ENCODE results near the gene FAM241B.

Gene FAM241B, protein sequence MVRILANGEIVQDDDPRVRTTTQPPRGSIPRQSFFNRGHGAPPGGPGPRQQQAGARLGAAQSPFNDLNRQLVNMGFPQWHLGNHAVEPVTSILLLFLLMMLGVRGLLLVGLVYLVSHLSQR

DNA sequence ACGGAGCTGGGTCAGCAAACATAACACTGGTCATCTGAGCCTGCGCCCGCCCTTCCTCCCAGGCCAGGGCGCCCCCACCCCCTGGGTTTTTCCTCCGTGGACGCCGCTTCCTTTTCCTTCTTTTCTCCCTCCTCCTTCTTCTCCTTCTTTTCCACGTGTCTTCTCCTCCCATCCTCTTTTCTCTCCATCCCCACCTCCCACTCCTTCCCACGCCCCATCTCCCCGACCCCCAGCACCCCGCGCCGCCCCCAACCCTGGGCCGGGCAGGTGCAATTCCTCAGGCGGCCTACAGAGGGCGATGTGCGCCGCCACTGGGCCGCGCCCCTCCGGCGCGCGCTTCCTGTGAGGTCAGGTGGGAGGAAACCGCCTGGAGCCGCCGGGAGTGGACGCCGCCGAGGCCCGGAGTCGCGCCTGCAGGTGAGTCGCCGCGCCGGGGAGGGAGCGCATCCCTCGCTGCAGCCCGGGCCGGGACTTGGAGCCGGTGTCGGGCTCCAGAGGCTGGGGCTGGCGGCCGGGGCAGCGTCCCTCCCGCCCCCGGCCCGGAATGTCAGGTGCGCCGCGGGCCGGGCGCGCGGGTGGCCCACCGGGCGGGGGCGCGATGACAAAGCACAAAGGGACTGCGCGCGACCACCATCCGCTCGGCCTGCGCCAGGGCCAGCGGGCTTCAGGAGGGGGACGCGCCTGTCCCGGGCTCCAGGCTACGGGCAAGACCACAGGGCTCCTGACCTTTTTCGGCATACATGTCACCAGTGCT lies at the start of gene FAM241B:
TSS of gene FAM241B (plus strand) at position 351 of the 754 bp plus-strand sequence. CDS start 1,497 bp downstream, outside the sequence.
- DNase-seq = peak; percentile 63 to 79

DNA sequence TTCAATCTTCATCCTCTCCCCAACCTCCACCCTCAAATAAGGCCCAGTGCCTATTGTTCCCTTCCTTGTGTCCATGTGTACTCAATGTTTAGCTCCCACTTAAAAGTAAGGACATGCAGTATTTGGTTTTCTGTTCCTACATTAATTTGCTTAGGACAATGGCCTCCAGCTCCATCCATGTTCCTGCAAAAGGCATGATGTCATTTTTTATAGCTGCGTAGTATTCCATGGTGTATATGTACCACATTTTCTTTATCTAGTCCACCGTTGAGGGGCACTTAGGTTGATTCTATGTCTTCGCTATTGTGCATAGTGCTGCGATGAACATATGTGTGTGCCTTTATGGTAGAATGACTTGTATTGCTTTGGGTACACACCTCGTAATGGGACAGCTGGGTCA lies 49.6 kb upstream of the FAM241B start:
- DNase-seq = no peak

- no peak for DNase-seq
These were observed 46.9 kb upstream of the FAM241B start for GRCh38 chr10:69583106-69583505.

GRCh38 chr10:69584624-69585023 lies 45.4 kb upstream of the FAM241B start:
- no peak for DNase-seq

- DNase-seq = no peak
These were observed 41.7 kb upstream of the FAM241B start for GRCh38 chr10:69588358-69588757.

GRCh38 chr10:69600761-69601330 lies 29.2 kb upstream of the FAM241B start:
- no peak for DNase-seq

DNA sequence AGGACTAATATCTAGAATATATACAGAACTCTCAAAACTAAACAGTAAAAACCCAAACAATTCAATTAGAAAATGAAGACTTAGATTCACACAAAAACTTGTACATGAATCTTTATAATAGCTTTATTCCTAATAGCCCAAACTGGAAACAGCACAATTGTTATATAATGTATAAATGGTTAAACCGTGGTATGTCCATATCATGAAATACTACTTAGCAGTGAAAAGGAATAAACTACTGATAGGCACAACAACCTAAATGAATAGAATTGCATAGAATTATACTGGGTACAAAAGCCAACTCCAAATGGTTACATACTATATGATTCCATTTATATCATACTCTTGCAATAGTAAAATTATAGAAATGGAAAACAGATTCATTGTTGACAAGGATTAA lies 21.0 kb upstream of the FAM241B start:
- DNase-seq = no peak

- no peak for DNase-seq
These were observed 17.3 kb upstream of the FAM241B start for GRCh38 chr10:69612760-69613159.

GRCh38 chr10:69614130-69614529 lies 15.9 kb upstream of the FAM241B start:
- DNase-seq = no peak

DNA sequence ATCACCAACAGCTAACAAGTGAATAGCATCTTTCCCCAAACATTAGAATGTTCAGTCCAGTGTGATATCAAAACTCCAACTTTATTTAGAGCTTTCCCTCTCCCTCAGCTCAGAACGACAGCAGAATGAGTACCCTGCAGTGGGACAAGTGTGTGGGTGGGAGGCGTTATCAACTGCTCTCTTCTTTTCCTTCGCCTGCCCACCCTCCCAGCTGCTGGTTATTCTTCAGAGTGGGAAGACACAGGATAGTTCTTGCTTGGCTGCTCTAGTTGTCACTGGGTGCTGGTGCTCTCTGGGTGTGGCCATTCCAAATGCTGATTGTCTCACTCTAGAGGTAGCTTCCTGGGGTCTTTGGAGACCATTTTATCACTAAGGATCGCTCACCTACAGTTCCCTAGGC lies 13.7 kb upstream of the FAM241B start:
- no peak for DNase-seq

- no peak for DNase-seq
These were observed 11.3 kb upstream of the FAM241B start for GRCh38 chr10:69618746-69619145.

GRCh38 chr10:69619626-69620025 lies 10.4 kb upstream of the FAM241B start:
- no peak for DNase-seq

DNA sequence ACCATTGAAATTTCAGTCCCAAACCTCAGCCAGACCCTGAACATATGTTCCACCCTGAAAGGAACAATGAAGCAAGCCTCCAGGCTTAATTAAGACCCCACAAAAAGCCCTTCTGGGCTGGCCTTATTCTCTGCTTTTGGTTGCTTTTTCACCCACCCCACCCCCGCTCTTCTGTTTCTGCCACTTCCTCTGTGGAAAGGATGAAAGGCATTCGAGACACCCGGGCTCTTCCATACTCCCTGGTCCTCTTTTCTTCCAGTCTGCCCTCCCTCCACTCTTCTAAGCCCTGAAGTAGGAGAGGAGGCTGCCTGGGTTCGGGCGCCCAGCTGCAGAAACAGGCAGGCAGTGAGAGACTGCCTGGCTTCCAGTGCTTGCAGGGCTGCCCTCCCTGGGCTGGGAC lies 9.4 kb upstream of the FAM241B start:
- DNase-seq = no peak

DNA sequence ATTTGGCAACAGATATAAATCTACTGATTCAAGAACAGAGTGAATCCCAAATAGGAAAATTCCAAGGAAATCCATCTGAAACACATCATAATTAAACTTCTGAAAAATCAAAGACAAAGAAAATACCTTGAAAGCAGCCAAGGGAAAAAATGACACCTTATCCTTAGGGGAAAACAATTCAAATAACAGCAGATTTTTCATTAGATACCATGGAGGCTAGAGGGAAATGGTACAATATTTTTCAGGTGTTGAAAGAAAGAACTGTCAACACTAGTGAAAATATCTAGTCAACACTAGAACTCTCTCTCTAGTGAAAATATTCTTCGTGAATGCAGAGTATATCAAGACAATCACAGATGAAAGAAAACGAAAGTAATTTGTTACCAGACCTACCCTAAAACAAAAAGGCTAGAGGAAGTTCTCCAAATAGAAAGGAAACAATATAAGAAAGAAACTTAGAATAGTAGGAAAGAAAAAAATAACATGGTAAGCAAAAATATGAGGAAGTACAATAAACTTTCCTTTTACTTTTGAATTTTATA lies 5.7 kb upstream of the FAM241B start:
- DNase-seq = peak in 1 of 2 donors; percentile 66

GRCh38 chr10:69626826-69627225 lies 3.2 kb upstream of the FAM241B start:
- DNase-seq = no peak

GRCh38 chr10:69628891-69629290 lies 1.2 kb upstream of the FAM241B start:
- no peak for DNase-seq

DNA sequence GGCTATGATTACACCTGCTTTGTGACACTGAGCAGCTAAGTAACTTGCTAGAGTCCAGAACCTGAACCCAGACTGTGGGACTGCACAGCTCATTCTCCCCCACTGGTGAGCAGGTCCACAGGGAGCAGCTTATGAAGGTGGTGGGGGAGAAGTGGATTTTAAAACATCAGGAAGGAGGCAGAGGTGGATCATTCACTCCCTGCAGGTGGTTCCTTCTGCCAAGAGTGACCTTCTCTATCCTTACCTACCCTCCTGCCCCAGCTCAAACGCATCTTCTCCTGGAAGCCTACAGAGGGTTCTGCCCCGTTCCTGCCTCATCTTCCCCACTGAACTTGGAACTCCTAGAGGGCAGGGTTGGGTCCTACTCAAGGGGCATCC lies 539 bp upstream of the FAM241B start:
- no peak for DNase-seq

DNA sequence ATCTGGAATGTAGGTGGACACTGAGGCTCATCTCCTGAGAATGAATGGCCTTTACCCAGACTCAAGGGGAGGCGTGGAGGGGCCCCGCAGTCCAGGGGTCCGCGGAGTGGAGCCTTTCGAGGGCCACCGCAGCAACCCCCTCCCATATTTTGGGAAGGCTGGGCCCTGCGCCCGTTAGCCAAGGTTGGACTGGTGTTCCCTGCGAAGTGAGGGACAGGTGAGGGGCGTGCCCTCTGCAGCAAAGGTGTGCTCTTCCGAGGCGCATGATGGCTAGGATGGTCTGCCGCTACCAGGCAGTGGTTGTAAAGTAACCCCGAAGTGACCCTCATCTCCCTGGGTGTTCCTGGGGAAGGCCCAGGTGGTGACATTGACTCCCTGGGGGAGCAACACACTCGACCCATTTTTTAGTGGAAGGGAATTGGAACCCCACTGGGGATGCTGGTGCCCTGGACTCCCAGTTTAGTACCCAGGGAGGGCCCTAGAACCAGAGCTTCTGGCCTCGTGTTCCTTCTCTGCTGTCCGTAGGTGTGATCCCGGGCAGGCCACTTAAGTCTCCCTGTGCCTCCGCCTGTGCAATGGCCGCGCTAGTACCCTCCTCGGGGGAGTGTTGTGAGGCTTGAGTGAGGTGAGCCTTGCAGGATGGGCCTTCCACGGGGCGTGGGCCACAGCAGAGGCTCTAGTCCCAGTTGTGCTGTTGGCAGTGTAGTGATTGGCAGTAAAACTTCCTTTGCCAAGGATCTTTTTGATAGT lies 779 bp downstream of the FAM241B start:
- no peak for DNase-seq

- DNase-seq = no peak
These were observed 1.5 kb downstream of the FAM241B start for GRCh38 chr10:69631566-69631965.

GRCh38 chr10:69632516-69633199 lies 2.6 kb downstream of the FAM241B start:
- no peak for DNase-seq

GRCh38 chr10:69633673-69634635 lies 3.9 kb downstream of the FAM241B start:
- DNase-seq = no peak
